ENCODE measurements around the gene CAMTA1.

The CAMTA1 gene

DNA sequence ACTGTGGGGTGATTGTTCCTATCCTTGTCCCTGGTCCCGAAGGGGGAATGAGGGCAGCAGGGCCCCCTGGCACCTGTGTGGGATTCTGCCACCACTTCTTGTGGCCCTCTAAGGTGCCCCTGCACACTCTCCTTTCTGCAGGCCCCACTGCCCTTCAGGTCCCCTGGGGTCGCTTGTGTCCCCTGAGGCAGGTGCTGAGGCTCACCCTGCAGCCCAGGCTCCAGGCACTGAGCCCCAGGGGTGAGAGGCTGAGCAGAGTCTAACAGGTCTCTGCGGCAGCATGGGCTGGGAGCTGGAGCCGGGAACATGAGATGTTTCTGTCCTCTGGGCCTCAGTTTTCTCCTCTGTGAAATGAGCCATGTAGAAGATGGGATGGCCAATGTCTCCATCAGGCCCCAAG is 774.9 kb downstream of the CAMTA1 start:
- POLR2A ChIA-PET: no interaction called here
- Histone ChIP-seq H3K36me3 (ENCODE audit: control insufficient read depth in 2 of 2, insufficient read depth in 1 of 2, low read length in 2 of 2) (no peaks in the 10 kb centered on the region), H3K27ac (ENCODE audit: extremely low read depth, low read depth, low read length) (no peak overlapping the region), H3K9me3 (ENCODE audit: control insufficient read depth, insufficient read depth, low read depth, low read length) (no peaks in the 10 kb centered on the region), H3K4me1 (ENCODE audit: control insufficient read depth, insufficient read depth, low read length) (no peaks in the 10 kb centered on the region), H3K4me3 (ENCODE audit: low read depth, low read length) (no peak overlapping the region)
- TF ChIP-seq, protein P1, sequence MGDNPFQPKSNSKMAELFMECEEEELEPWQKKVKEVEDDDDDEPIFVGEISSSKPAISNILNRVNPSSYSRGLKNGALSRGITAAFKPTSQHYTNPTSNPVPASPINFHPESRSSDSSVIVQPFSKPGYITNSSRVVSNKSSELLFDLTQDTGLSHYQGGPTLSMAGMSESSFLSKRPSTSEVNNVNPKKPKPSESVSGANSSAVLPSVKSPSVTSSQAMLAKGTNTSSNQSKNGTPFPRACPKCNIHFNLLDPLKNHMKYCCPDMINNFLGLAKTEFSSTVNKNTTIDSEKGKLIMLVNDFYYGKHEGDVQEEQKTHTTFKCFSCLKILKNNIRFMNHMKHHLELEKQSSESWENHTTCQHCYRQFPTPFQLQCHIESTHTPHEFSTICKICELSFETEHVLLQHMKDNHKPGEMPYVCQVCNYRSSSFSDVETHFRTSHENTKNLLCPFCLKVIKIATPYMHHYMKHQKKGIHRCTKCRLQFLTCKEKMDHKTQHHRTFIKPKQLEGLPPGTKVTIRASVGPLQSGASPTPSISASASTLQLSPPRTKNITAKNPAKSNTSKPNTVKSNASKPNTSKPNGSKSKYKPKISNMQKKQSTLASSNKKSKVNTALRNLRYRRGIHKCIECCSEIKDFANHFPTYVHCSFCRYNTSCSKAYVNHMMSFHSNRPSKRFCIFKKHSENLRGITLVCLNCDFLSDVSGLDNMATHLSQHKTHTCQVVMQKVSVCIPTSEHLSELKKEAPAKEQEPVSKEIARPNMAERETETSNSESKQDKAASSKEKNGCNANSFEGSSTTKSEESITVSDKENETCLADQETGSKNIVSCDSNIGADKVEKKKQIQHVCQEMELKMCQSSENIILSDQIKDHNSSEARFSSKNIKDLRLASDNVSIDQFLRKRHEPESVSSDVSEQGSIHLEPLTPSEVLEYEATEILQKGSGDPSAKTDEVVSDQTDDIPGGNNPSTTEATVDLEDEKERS (tag by site-specific recombination; IDR thresholded peaks at IDR 0.05): no peak
- TF ChIP-seq ZNF600 (tag by site-specific recombination; IDR thresholded peaks at IDR 0.05) (no peak), ZNF621 (tag by site-specific recombination; IDR thresholded peaks at IDR 0.05) (no peak), ZNF133 (tag by site-specific recombination; IDR thresholded peaks at IDR 0.05) (no peak), ZNF544 (tag by site-specific recombination; IDR thresholded peaks at IDR 0.05) (no peak), ZNF324 (tag by site-specific recombination; IDR thresholded peaks at IDR 0.05) (no peak), ZIC2 (tag by site-specific recombination; IDR thresholded peaks at IDR 0.05) (no peak), GLI2 (tag by site-specific recombination; IDR thresholded peaks at IDR 0.05; ENCODE audit: borderline replicate concordance, low read depth) (no peak), ZNF354C (tag by site-specific recombination; IDR thresholded peaks at IDR 0.05; ENCODE audit: borderline replicate concordance, low read depth) (no peak)
- CTCF ChIA-PET: interaction anchor here (2.2 kb wide), 1 partner anchor 12 kb away, joined by 11 read pairs; no protein-coding TSS in a partner anchor

DNA sequence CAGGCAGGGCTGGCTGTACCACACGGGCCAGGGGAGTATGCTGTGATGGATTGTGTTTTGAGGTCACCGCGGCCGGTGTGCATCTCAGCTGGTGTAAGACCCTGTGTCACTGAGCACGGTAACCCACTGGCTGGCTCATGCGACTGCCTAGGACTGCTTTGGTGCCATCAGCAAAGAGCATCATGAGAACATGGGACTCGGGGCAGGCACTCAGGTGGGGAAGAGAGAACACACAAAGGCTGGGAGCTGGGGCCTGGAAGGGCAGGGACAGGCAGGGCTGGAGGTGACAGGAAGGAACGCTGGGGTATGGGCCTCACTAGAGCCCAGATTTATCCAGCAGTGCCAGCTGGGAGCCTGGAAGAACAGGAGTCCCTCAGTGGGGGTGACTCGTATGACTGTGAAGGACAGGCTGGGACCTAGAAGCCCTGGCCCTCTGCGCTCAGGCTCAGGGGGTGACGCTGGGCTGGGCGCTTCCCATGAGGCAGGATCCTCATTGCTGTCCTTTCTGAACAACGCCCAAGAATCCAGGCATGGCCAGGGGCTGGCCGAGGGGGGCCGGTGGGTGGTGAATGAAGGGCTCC is 775.4 kb downstream of the CAMTA1 start:
- no peak overlapping the region for H3K27ac ChIP-seq (ENCODE audit: extremely low read depth, low read depth, low read length)
- POLR2A ChIA-PET: no interaction called here
- H3K4me1 ChIP-seq (ENCODE audit: control insufficient read depth, insufficient read depth, low read length): no peaks in the 10 kb centered on the region

More for the DNA sequence above, 775.4 kb downstream of the CAMTA1 start:
- CTCF ChIA-PET: interaction anchor here (1.3 to 2.2 kb wide), 2 partner anchors 12 to 14 kb away, joined by 3 to 11 read pairs; no protein-coding TSS in a partner anchor
- no peaks in the 10 kb centered on the region for H3K36me3 ChIP-seq (ENCODE audit: control insufficient read depth in 2 of 2, insufficient read depth in 1 of 2, low read length in 2 of 2)
- H3K9me3 ChIP-seq (ENCODE audit: control insufficient read depth, insufficient read depth, low read depth, low read length): no peaks in the 10 kb centered on the region
- H3K4me3 ChIP-seq (ENCODE audit: low read depth, low read length): no peak overlapping the region
- TF ChIP-seq ZFP3 (tag by site-specific recombination; IDR thresholded peaks at IDR 0.05; ENCODE audit: low read depth) (no peak), ZSCAN30 (tag by site-specific recombination; IDR thresholded peaks at IDR 0.05) (no peak)
- TF ChIP-seq, protein P2, sequence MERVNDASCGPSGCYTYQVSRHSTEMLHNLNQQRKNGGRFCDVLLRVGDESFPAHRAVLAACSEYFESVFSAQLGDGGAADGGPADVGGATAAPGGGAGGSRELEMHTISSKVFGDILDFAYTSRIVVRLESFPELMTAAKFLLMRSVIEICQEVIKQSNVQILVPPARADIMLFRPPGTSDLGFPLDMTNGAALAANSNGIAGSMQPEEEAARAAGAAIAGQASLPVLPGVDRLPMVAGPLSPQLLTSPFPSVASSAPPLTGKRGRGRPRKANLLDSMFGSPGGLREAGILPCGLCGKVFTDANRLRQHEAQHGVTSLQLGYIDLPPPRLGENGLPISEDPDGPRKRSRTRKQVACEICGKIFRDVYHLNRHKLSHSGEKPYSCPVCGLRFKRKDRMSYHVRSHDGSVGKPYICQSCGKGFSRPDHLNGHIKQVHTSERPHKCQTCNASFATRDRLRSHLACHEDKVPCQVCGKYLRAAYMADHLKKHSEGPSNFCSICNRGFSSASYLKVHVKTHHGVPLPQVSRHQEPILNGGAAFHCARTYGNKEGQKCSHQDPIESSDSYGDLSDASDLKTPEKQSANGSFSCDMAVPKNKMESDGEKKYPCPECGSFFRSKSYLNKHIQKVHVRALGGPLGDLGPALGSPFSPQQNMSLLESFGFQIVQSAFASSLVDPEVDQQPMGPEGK (tag by site-specific recombination; IDR thresholded peaks at IDR 0.05): no peak
- TF ChIP-seq, protein P3, sequence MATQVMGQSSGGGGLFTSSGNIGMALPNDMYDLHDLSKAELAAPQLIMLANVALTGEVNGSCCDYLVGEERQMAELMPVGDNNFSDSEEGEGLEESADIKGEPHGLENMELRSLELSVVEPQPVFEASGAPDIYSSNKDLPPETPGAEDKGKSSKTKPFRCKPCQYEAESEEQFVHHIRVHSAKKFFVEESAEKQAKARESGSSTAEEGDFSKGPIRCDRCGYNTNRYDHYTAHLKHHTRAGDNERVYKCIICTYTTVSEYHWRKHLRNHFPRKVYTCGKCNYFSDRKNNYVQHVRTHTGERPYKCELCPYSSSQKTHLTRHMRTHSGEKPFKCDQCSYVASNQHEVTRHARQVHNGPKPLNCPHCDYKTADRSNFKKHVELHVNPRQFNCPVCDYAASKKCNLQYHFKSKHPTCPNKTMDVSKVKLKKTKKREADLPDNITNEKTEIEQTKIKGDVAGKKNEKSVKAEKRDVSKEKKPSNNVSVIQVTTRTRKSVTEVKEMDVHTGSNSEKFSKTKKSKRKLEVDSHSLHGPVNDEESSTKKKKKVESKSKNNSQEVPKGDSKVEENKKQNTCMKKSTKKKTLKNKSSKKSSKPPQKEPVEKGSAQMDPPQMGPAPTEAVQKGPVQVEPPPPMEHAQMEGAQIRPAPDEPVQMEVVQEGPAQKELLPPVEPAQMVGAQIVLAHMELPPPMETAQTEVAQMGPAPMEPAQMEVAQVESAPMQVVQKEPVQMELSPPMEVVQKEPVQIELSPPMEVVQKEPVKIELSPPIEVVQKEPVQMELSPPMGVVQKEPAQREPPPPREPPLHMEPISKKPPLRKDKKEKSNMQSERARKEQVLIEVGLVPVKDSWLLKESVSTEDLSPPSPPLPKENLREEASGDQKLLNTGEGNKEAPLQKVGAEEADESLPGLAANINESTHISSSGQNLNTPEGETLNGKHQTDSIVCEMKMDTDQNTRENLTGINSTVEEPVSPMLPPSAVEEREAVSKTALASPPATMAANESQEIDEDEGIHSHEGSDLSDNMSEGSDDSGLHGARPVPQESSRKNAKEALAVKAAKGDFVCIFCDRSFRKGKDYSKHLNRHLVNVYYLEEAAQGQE (tag by site-specific recombination; IDR thresholded peaks at IDR 0.05): no peak

Measured in HEK293 (cell line).